ENCODE data around the gene MRPL43. TPM values are rescaled to one million over a fixed set of nuclear protein-coding genes. Genes with fewer than 3 reads are reported as not detected.

Gene MRPL43
- total and polyA plus RNA-seq, 9 of the 15 experiments (the other 6 are each of a cell fraction or from before 2014, with no cell fraction given) = 15.1 to 63.7 (median 37.2) TPM

DNA sequence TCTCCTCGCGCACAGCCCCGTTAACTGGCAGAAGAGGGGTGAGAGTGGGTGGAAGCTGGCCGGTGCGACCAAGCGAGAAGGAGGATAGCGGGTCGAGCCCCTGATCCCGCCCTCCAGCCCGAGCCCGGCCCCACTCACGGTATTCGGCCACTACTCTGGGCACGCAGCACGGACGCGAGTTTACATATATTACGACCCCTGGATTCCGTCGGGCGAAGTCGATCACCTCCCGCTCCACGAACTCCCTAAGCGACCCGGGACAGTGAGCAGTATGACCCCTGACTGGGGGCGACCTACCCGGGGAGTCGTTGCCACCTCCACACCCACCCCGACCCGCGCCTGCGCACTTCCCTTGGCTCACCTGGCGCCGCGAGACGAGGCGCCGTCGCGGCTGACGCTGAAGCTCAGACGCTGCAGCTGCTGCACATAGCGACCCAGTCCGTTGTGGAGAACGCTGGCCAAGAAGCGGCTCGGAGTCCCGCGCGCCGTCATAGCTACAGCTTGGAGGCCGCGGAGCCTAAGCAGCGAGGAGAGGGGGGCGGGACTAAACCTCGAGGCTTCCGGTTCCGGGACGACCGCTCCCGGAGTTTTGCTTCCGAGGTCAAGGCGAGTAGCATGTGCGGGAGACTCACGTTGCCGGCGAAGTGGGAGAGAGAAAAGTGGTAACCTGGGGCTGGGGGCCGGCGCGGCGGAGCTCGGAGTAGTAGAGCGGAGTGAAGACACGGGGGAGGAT is at the start of gene MRPL43, which contains the start of gene TWNK (continued):
- peak; percentile 89 for TF ChIP-seq L3MBTL2 (IDR thresholded peaks at IDR 0.05)

DNA sequence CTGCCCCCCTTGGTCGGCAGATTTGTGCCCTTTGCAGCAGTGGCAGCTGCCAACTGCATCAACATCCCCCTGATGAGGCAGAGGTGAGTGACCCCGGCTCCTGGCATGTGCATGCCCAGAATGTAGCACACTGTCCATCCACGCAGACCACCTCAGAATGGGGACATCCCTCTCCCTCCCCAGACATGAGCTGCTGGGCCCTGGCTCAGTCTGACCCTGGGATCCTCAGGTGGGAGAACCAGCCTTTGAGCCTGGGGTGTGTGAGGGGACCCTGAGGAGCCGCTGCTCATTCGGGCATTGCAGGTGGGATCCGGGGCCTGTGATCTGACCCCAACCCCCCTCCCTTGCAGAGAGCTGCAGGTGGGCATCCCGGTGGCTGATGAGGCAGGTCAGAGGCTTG is 49.4 kb upstream of the MRPL43 start:
- H3K4me1 ChIP-seq (replicated peaks in 1 of 2; ENCODE audit: control insufficient read depth in 2 of 2, insufficient read depth in 2 of 2, low read length in 2 of 2) = peaks cover 13 to 22% of the 10 kb centered on the region in 2 experiments
- BruUV-seq (replicated peaks) = no TSS peak
- no peaks in the 10 kb centered on the region for H3K9me1 ChIP-seq (ENCODE audit: control insufficient read depth, insufficient read depth, low read length)
- ChIA-PET CTCF (ENCODE audit: low intra/inter-chr PET ratio) (no interaction called here), POLR2A (interaction anchor here (0.6 kb wide), 2 partner anchors 14 to 141 kb away, joined by 3 to 4 read pairs; no protein-coding TSS in a partner anchor)
- ATAC-seq = no peak
- H3K36me3 ChIP-seq (ENCODE audit: control insufficient read depth, insufficient read depth, low read length) = no peaks in the 10 kb centered on the region
- no peaks in the 10 kb centered on the region for H3K79me2 ChIP-seq (ENCODE audit: control insufficient read depth, insufficient read depth, low read length)
- H3K4me2 ChIP-seq (ENCODE audit: insufficient read depth, low read length) = no peak overlapping the region
- no peaks in the 10 kb centered on the region for H3K9me3 ChIP-seq (replicated peaks; ENCODE audit: control insufficient read depth, insufficient read depth, low read depth, low read length)
- TF ChIP-seq, protein P1, sequence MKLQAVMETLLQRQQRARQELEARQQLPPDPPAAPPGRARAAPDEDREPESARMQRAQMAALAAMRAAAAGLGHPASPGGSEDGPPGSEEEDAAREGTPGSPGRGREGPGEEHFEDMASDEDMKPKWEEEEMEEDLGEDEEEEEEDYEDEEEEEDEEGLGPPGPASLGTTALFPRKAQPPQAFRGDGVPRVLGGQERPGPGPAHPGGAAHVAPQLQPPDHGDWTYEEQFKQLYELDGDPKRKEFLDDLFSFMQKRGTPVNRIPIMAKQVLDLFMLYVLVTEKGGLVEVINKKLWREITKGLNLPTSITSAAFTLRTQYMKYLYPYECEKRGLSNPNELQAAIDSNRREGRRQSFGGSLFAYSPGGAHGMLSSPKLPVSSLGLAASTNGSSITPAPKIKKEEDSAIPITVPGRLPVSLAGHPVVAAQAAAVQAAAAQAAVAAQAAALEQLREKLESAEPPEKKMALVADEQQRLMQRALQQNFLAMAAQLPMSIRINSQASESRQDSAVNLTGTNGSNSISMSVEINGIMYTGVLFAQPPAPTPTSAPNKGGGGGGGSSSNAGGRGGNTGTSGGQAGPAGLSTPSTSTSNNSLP (IDR thresholded peaks at IDR 0.05; ENCODE audit: borderline replicate concordance, low read depth, low read length) = no peak
- no peak for TF ChIP-seq MYC (IDR thresholded peaks at IDR 0.05; ENCODE audit: low read depth, low read length)
- TF ChIP-seq MYC (CRISPR knock-in tag; IDR thresholded peaks at IDR 0.05; ENCODE audit: borderline replicate concordance, low read depth) = no peak
- TF ChIP-seq BRF1 (IDR thresholded peaks at IDR 0.05; ENCODE audit: borderline replicate concordance, extremely low read depth, insufficient read length) = no peak
- TF ChIP-seq, protein P2, sequence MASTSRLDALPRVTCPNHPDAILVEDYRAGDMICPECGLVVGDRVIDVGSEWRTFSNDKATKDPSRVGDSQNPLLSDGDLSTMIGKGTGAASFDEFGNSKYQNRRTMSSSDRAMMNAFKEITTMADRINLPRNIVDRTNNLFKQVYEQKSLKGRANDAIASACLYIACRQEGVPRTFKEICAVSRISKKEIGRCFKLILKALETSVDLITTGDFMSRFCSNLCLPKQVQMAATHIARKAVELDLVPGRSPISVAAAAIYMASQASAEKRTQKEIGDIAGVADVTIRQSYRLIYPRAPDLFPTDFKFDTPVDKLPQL (IDR thresholded peaks at IDR 0.05; ENCODE audit: extremely low read depth, insufficient read length) = no peak
- TF ChIP-seq ELF1 (tag; IDR thresholded peaks at IDR 0.05) = no peak
- no peaks in the 10 kb centered on the region for H3K27me3 ChIP-seq (ENCODE audit: control insufficient read depth in 2 of 2, insufficient read depth in 2 of 2, low read length in 2 of 2)
- no peak for FAIRE-seq
- no peak for DNase-seq (ENCODE audit: extremely low read depth in 1 of 4, low spot score in 3 of 4)
- no peak overlapping the region for H2AFZ ChIP-seq (ENCODE audit: low read depth, low read length)
- peak overlapping the region in 1 of 2 experiments; percentile 35; a peak in 1 of 4 replicates for H3K9ac ChIP-seq (ENCODE audit: insufficient read depth in 1 of 2, low read depth in 2 of 2, low read length in 2 of 2)
- H3K4me3 ChIP-seq = no peak overlapping the region
- intact Hi-C loops (cut with micrococcal nuclease) (loop anchor here (10.0 kb wide), 1 partner anchor 408 kb away; no protein-coding TSS in a partner anchor), in situ Hi-C loops (cut with MboI) (no loop called here)
- no peak overlapping the region for H3K27ac ChIP-seq (ENCODE audit: extremely low read depth, low read depth, low read length)
- 11% methylated on average over 6 of the region's 7 CpGs for WGBS (ENCODE audit: insufficient coverage, low coverage, missing lambda C conversion rate)
- H4K20me1 ChIP-seq (replicated peaks; ENCODE audit: control insufficient read depth, insufficient read depth, low read length) = no peaks in the 10 kb centered on the region
